Measurements from ENCODE around the gene LCN10.

Gene LCN10

GRCh38 chr9:136700304-136700703 lies 42.4 kb downstream of the LCN10 start:
- no peak for DNase-seq (ENCODE audit: low spot score)

- no peak for DNase-seq (ENCODE audit: low spot score)
Observed at GRCh38 chr9:136698635-136699246, 44.0 kb downstream of the LCN10 start.

- DNase-seq (ENCODE audit: low spot score): no peak
Observed at GRCh38 chr9:136697821-136698526, 44.8 kb downstream of the LCN10 start.

GRCh38 chr9:136697146-136697820 lies 45.5 kb downstream of the LCN10 start:
- no peak for DNase-seq (ENCODE audit: low spot score)

GRCh38 chr9:136696502-136696901 lies 46.2 kb downstream of the LCN10 start:
- DNase-seq (ENCODE audit: low spot score): no peak

GRCh38 chr9:136695955-136696354 lies 46.8 kb downstream of the LCN10 start:
- no peak for DNase-seq (ENCODE audit: low spot score)

- DNase-seq (ENCODE audit: low spot score): no peak
Observed at GRCh38 chr9:136695435-136695895, 47.3 kb downstream of the LCN10 start.

- DNase-seq (ENCODE audit: low spot score): no peak
Observed at GRCh38 chr9:136694872-136695247, 47.9 kb downstream of the LCN10 start.

GRCh38 chr9:136694163-136694871 lies 48.4 kb downstream of the LCN10 start:
- no peak for DNase-seq (ENCODE audit: low spot score)

- no peak for DNase-seq (ENCODE audit: low spot score)
Observed at GRCh38 chr9:136693490-136694162, 49.1 kb downstream of the LCN10 start.

GRCh38 chr9:136693135-136693489 lies 49.6 kb downstream of the LCN10 start:
- DNase-seq (ENCODE audit: low spot score): no peak

- DNase-seq (ENCODE audit: low spot score): no peak
Observed at GRCh38 chr9:136692185-136693134, 50.3 kb downstream of the LCN10 start.

GRCh38 chr9:136691316-136692184 lies 51.2 kb downstream of the LCN10 start:
- DNase-seq (ENCODE audit: low spot score): no peak

- no peak for DNase-seq (ENCODE audit: low spot score)
Observed at GRCh38 chr9:136690806-136691261, 51.9 kb downstream of the LCN10 start.

GRCh38 chr9:136690104-136690805 lies 52.5 kb downstream of the LCN10 start:
- no peak for DNase-seq (ENCODE audit: low spot score)

GRCh38 chr9:136689108-136689460 lies 53.7 kb downstream of the LCN10 start:
- no peak for DNase-seq (ENCODE audit: low spot score)

GRCh38 chr9:136688274-136689107 lies 54.2 kb downstream of the LCN10 start:
- DNase-seq (ENCODE audit: low spot score): no peak
